Endothelial cell of umbilical vein (primary cell): ENCODE data around the gene GALK2. TPM values are rescaled to one million over a fixed set of nuclear protein-coding genes. Genes with fewer than 3 reads are reported as not detected.

Source experiments
- BruUV-seq: library from RNA; stranded (reverse); fragments of 400-500 nt; replicated peaks from 2 replicates; lab custom pipeline; 2021; lab: Mats Ljungman, UMichigan
- CTCF ChIA-PET: fragments of 300-600, 350-600 bp; sonication (Branson Sonifier 250); formaldehyde crosslinking; loops from one replicate; lab custom pipeline; 2021; ENCODE audit warnings: antibody characterized with exemption, inconsistent platforms; lab: Charles Lee
- POLR2A ChIA-PET: fragments of 300-600, 350-600 bp; sonication (Branson Sonifier 250); formaldehyde crosslinking; loops from one replicate; lab custom pipeline; 2021; ENCODE audit warnings: antibody characterized with exemption, inconsistent platforms; lab: Charles Lee
- DNase-seq: peaks from one replicate; pipeline ENCODE4 v3.0.0-alpha.2; 2011; ENCODE audit warnings: low read depth, low spot score
- FAIRE-seq: peaks from 2 replicates; lab custom pipeline; 2011; peaks lifted over from hg19 to GRCh38; lab: Jason Lieb, UNC
- H2AFZ ChIP-seq: 2 replicates; pipeline ENCODE4 v1.6.0; 2012; ENCODE audit warnings: low read depth, low read length, control low read depth, inconsistent platforms
- H3K27ac ChIP-seq: 2 replicates; pipeline ENCODE4 v1.5.1; 2011; ENCODE audit warnings: low read depth, mild to moderate bottlenecking, control low read depth, low read length, moderate library complexity; ENCODE audit not compliant: insufficient read depth
- H3K27me3 ChIP-seq, 2 experiments: 2 replicates each; pipeline versions ENCODE4 v1.6.0 to v1.6.1; 2011; ENCODE audit warnings: low read length in 2 of 2, mixed read lengths in 1 of 2; ENCODE audit not compliant: control insufficient read depth in 2 of 2, insufficient read depth in 2 of 2
- H3K36me3 ChIP-seq, 2 experiments: 2 replicates in 1 of 2; 3 replicates in 1 of 2; pipeline ENCODE4 v1.5.1; 2011; ENCODE audit warnings: low read length in 2 of 2, mild to moderate bottlenecking in 1 of 2, moderate library complexity in 1 of 2; ENCODE audit not compliant: control insufficient read depth in 2 of 2, insufficient read depth in 2 of 2; ENCODE audit errors: extremely low read depth in 1 of 2
- H3K4me1 ChIP-seq: 3 replicates; pipeline ENCODE4 v1.5.1; 2011; ENCODE audit warnings: mild to moderate bottlenecking, low read length; ENCODE audit not compliant: control insufficient read depth, insufficient read depth; ENCODE audit errors: extremely low read depth
- H3K4me2 ChIP-seq: 2 replicates; pipeline ENCODE4 v1.6.1; 2011; ENCODE audit warnings: low read length, control low read depth, mixed read lengths; ENCODE audit not compliant: insufficient read depth
- H3K4me3 ChIP-seq, 3 experiments: fragments of 200-600 bp in 1 of 3; sonication (generic), shearing (Covaris generic) in 1 of 3; replicated peaks in 1 of 3; 2 replicates each; pipeline ENCODE4 v1.5.1; 2011 to 2016; ENCODE audit warnings: control low read depth in 3 of 3, low read length in 3 of 3, mild to moderate bottlenecking in 2 of 3, inconsistent platforms in 1 of 3, low read depth in 1 of 3, moderate library complexity in 1 of 3; ENCODE audit not compliant: insufficient read depth in 1 of 3
- H3K79me2 ChIP-seq: 2 replicates; pipeline ENCODE4 v1.6.0; 2012; ENCODE audit warnings: low read length, inconsistent platforms; ENCODE audit not compliant: control insufficient read depth, insufficient read depth
- H3K9ac ChIP-seq: replicated peaks from 2 replicates; pipeline ENCODE3; 2011; ENCODE audit warnings: low read length, control low read depth; ENCODE audit not compliant: insufficient read depth; ENCODE audit errors: extremely low read depth
- H3K9me1 ChIP-seq: replicated peaks from 3 replicates; pipeline ENCODE4 v1.6.0; 2011; ENCODE audit warnings: mild to moderate bottlenecking, low read length; ENCODE audit not compliant: control insufficient read depth, insufficient read depth; ENCODE audit errors: extremely low read depth
- H3K9me3 ChIP-seq: replicated peaks from 2 replicates; pipeline ENCODE4 v1.5.1; 2012; ENCODE audit warnings: low read length, inconsistent platforms; ENCODE audit not compliant: control insufficient read depth, insufficient read depth
- H4K20me1 ChIP-seq: replicated peaks from 2 replicates; pipeline ENCODE3; 2011; ENCODE audit warnings: mild to moderate bottlenecking, low read length; ENCODE audit not compliant: control insufficient read depth, insufficient read depth; ENCODE audit errors: extremely low read depth
- EZH2 ChIP-seq: IDR thresholded peaks from 2 replicates; pipeline ENCODE4 v1.6.1; 2012; ENCODE audit warnings: borderline replicate concordance, low read depth, mild to moderate bottlenecking, moderate library complexity, low read length, inconsistent platforms; ENCODE audit not compliant: severe bottlenecking
- FOS ChIP-seq: IDR thresholded peaks from 2 replicates; pipeline ENCODE4 v1.6.1; 2011; ENCODE audit warnings: mild to moderate bottlenecking, low read length, moderate library complexity, borderline replicate concordance; ENCODE audit not compliant: insufficient read depth
- GATA2 ChIP-seq: IDR thresholded peaks from 2 replicates; pipeline ENCODE4 v1.7.0; 2011; ENCODE audit warnings: low read depth, mild to moderate bottlenecking, moderate library complexity, mixed read lengths, low read length; ENCODE audit not compliant: insufficient read length, insufficient read depth
- JUN ChIP-seq: IDR thresholded peaks from 2 replicates; pipeline ENCODE4 v1.6.1; 2011; ENCODE audit warnings: borderline replicate concordance, low read depth; ENCODE audit not compliant: insufficient read length, insufficient read depth
- MYC ChIP-seq: IDR thresholded peaks from one replicate; pipeline ENCODE4 v1.6.1; 2011; ENCODE audit warnings: mild to moderate bottlenecking, low read depth, low read length
- POLR2A ChIP-seq: IDR thresholded peaks from 2 replicates; pipeline ENCODE4 v1.6.1; 2012; ENCODE audit warnings: low read depth, mild to moderate bottlenecking, control low read depth, low read length
- POLR2AphosphoS5 ChIP-seq: IDR thresholded peaks from 2 replicates; pipeline ENCODE4 v1.6.1; 2012; ENCODE audit warnings: low read depth, mild to moderate bottlenecking, control low read depth, low read length, moderate library complexity; ENCODE audit not compliant: insufficient read depth
- dilution Hi-C: fragments of 300-500 bp; cut with MboI; formaldehyde crosslinking; loops from one replicate; pipeline ENCODE4 v1.15.0; 2019; ENCODE audit warnings: low sequenced_read_pairs; ENCODE audit not compliant: extremely low pct_ligation_motif_present
- intact Hi-C: fragments of 100-400 bp; cut with micrococcal nuclease; formaldehyde crosslinking; loops from one replicate; pipeline ENCODE4 v1.10.0; 2022
- polyA plus RNA-seq, 4 experiments: library from polyadenylated mRNA; depleted of rRNA in 3 of 4; stranded (reverse) in 3 of 4; unstranded in 1 of 4; fragments of >200 nt; gene quantifications; 2 replicates each; pipeline versions ENCODE4 v1.2.1 to v1.2.3, GENCODE V29; 2011 to 2012; ENCODE audit warnings: missing spikeins in 1 of 4
- total RNA-seq: library from RNA; stranded (reverse); gene quantifications from 2 replicates; pipeline ENCODE4 v1.2.3, GENCODE V29; 2021
- TF ChIP-seq, protein P1 (sequence below): IDR thresholded peaks from 2 replicates; pipeline ENCODE4 v1.6.1; 2011; ENCODE audit not compliant: insufficient read depth, insufficient read length
- TF ChIP-seq, protein P2 (sequence below), 2 donors: IDR thresholded peaks; 1 replicate in 1 of 2; 2 replicates in 1 of 2; pipeline ENCODE4 v1.5.1; 2011; ENCODE audit warnings: low read length in 2 of 2, mild to moderate bottlenecking in 2 of 2, moderate library complexity in 2 of 2, control low read depth in 1 of 2, inconsistent platforms in 1 of 2, low read depth in 1 of 2; ENCODE audit not compliant: insufficient read depth in 1 of 2; ENCODE audit errors: extremely low read depth in 1 of 2

The GALK2 gene
- total and polyA plus RNA-seq, 2 donors (not counting 3 experiments of a cell fraction or from before 2014, with no cell fraction given): 19.9 to 31.3 TPM

DNA sequence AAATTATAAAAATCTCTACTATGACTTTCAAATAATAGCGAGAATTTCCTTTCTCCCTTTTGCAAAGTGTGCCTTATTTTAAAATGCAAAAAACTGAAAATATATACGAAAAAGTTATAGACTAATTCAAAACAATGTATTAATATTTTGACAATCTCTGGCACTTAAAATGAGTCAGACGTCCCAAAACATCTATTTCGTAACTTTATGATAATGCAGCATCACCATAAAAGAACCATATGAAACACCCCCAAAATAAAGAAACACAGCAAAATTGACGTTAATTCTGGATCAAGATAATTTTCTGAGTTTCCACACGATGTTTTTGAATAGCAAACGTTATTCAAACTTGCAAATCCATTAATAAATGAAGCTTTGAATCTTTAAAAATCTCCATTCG is 15.7 kb upstream of the GALK2 start:
- intact Hi-C loops: loop anchor here (2.0 to 10.0 kb wide), 2 partner anchors 192 to 990 kb away; partner anchors contain the start of gene SHC4

More for the DNA sequence above, 15.7 kb upstream of the GALK2 start:
- Histone ChIP-seq H3K79me2 (peaks cover 79% of the 10 kb centered on the region), H3K4me1 (peaks cover 23% of the 10 kb centered on the region), H3K27ac (peak overlapping the region; percentile 62), H3K4me3 (peak overlapping the region; percentile 37 to 96 (median 83)), H3K36me3 (peaks cover 0 to 2% of the 10 kb centered on the region in 2 experiments), H3K9ac (peak overlapping the region; percentile 89), H4K20me1 (peaks cover 10% of the 10 kb centered on the region), H3K27me3 (no peaks in the 10 kb centered on the region), H3K4me2 (peak overlapping the region; percentile 100), H2AFZ (no peak overlapping the region), H3K9me1 (no peaks in the 10 kb centered on the region), H3K9me3 (no peaks in the 10 kb centered on the region)
- CTCF ChIA-PET: interaction anchor here (1.0 to 3.4 kb wide), 5 partner anchors 9 to 991 kb away, joined by 3 to 26 read pairs (median 5); partner anchors contain the start of gene SECISBP2L
- dilution Hi-C loops: no loop called here
- DNase-seq (no peak), FAIRE-seq (no peak)
- POLR2A ChIA-PET: interaction anchor here (1.7 kb wide), 1 partner anchor 16 kb away, joined by 9 read pairs; the partner anchor contains the start of gene GALK2
- TF ChIP-seq MYC (no peak), GATA2 (no peak), POLR2A (no peak), FOS (no peak), JUN (no peak), EZH2 (no peak), POLR2AphosphoS5 (no peak)
- TF ChIP-seq, protein P1, sequence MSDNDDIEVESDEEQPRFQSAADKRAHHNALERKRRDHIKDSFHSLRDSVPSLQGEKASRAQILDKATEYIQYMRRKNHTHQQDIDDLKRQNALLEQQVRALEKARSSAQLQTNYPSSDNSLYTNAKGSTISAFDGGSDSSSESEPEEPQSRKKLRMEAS: no peak
- TF ChIP-seq, protein P2, sequence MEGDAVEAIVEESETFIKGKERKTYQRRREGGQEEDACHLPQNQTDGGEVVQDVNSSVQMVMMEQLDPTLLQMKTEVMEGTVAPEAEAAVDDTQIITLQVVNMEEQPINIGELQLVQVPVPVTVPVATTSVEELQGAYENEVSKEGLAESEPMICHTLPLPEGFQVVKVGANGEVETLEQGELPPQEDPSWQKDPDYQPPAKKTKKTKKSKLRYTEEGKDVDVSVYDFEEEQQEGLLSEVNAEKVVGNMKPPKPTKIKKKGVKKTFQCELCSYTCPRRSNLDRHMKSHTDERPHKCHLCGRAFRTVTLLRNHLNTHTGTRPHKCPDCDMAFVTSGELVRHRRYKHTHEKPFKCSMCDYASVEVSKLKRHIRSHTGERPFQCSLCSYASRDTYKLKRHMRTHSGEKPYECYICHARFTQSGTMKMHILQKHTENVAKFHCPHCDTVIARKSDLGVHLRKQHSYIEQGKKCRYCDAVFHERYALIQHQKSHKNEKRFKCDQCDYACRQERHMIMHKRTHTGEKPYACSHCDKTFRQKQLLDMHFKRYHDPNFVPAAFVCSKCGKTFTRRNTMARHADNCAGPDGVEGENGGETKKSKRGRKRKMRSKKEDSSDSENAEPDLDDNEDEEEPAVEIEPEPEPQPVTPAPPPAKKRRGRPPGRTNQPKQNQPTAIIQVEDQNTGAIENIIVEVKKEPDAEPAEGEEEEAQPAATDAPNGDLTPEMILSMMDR (IDR thresholded peaks at IDR 0.05; ENCODE audit: extremely low read depth in 1 of 2, insufficient read depth in 1 of 2, low read depth in 1 of 2, low read length in 2 of 2): no peak
- no TSS peak for BruUV-seq
